ENCODE measurements around the gene PIK3AP1. TPM values are rescaled to one million over a fixed set of nuclear protein-coding genes. Genes with fewer than 3 reads are reported as not detected.

PIK3AP1 gene
- total and polyA plus RNA-seq, 2 of the 13 experiments (the other 11 are each of a cell fraction or from before 2014, with no cell fraction given) = 3.6 to 13.8 TPM

DNA sequence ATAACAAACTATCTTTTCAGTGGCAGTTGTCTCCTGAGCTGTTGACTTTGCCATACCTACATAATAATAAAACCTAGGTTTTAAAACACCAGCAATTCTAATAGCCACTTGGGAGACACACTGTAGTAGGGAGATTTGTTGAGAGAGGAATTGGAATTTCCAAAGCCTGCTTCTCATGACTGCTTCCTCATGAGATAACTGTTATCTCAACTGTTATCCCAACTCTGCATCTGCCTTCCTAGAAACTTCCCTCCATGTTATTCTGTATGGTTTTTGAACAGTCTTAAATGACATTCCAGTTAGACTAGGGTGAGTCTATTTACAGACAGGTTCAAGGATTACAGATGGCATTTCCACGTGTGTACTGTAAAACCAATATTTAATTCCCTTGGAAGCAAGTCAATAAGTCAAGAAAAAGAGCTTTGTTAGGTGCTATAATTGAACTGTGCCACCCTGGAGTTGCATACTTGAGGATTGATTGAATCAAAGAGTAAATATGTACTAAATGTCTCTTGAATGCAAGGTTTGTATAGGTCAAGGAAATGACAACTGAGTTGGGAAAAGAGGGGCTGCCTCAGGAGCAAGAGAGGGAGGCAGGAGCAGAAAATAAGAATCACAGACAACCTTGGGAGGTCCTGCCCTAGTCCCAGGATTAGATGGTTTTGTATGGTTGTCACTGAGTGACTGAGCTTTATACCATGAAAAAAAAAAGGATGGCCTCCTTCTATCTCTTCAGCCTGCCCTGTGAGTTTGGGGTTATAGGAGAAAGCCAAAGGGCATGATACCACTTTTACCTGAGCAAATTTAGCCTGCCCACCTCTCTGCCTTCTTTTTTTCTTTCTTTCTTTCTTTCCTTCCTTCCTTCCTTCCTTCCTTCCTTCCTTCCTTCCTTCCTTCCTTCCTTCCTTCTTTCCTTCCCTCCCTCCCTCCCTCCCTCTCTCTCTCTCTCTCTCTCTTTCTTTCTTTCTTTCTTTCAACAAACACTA is 123.6 kb downstream of the PIK3AP1 start (continued):
- TF ChIP-seq THAP9 (CRISPR knock-in tag; IDR thresholded peaks at IDR 0.05; ENCODE audit: borderline replicate concordance) = no peak
- TF ChIP-seq ZNF766 (CRISPR knock-in tag; IDR thresholded peaks at IDR 0.05; ENCODE audit: borderline replicate concordance) = no peak
- TF ChIP-seq ZNF337 (CRISPR knock-in tag; IDR thresholded peaks at IDR 0.05; ENCODE audit: borderline replicate concordance, low read depth) = no peak
- no peak for TF ChIP-seq AKAP8 (CRISPR knock-in tag; IDR thresholded peaks at IDR 0.05)
- TF ChIP-seq ZNF691 (CRISPR knock-in tag; IDR thresholded peaks at IDR 0.05; ENCODE audit: borderline replicate concordance, low read depth) = no peak
- TF ChIP-seq THAP8 (CRISPR knock-in tag; IDR thresholded peaks at IDR 0.05; ENCODE audit: borderline replicate concordance) = no peak
- TF ChIP-seq ATF7-NPFF (CRISPR knock-in tag; IDR thresholded peaks at IDR 0.05; ENCODE audit: low read depth) = no peak
- TF ChIP-seq ZNF101 (CRISPR knock-in tag; IDR thresholded peaks at IDR 0.05; ENCODE audit: borderline replicate concordance, low read depth) = no peak
- TF ChIP-seq POLR2AphosphoS2 (IDR thresholded peaks at IDR 0.05; ENCODE audit: low read depth, low read length) = no peak
- no peak for TF ChIP-seq ATRX (CRISPR knock-in tag; IDR thresholded peaks at IDR 0.05; ENCODE audit: borderline replicate concordance)
- no peak for TF ChIP-seq ZNF557 (CRISPR knock-in tag; IDR thresholded peaks at IDR 0.05)
- no peak for TF ChIP-seq HOXA3 (CRISPR knock-in tag; IDR thresholded peaks at IDR 0.05)
- no peak for TF ChIP-seq SP2 (CRISPR knock-in tag; IDR thresholded peaks at IDR 0.05)
- no peak for TF ChIP-seq ZBTB40 (IDR thresholded peaks at IDR 0.05)
- no peak for TF ChIP-seq ZBTB40 (CRISPR knock-in tag; IDR thresholded peaks at IDR 0.05)
